GM12878 (cell line): ENCODE data around the gene GMDS.

Experiments
- CBX5 ChIP-seq: sonication (generic); IDR thresholded peaks from 2 replicates; pipeline ENCODE4 v1.6.1; 2016; ENCODE audit warnings: low read depth, moderate library complexity, mild to moderate bottlenecking, inconsistent platforms
- NFIC ChIP-seq: IDR thresholded peaks from 2 replicates; pipeline ENCODE4 v1.6.1; 2012; ENCODE audit warnings: low read depth, mild to moderate bottlenecking, inconsistent platforms, low read length, moderate library complexity
- SPI1 ChIP-seq: IDR thresholded peaks from 2 replicates; pipeline ENCODE4 v1.6.1; 2011; ENCODE audit warnings: low read depth, mild to moderate bottlenecking, low read length, moderate library complexity, borderline replicate concordance; ENCODE audit not compliant: insufficient read depth
- TF ChIP-seq, protein P1 (sequence below), 3 experiments: IDR thresholded peaks in 2 of 3; conservative IDR thresholded peaks in 1 of 3; 2 replicates each; pipeline ENCODE4 v1.5.1; 2011; ENCODE audit warnings: low read depth in 3 of 3, low read length in 3 of 3, mild to moderate bottlenecking in 3 of 3, control low read depth in 2 of 3, moderate library complexity in 2 of 3, inconsistent platforms in 1 of 3, mixed read lengths in 1 of 3; ENCODE audit not compliant: control insufficient read depth in 2 of 3, insufficient read depth in 1 of 3; ENCODE audit errors: extremely low read depth in 1 of 3
- TF ChIP-seq, protein P2 (sequence below): IDR thresholded peaks from 2 replicates; pipeline ENCODE4 v1.6.1; 2011; ENCODE audit warnings: borderline replicate concordance, low read depth, mild to moderate bottlenecking, moderate library complexity, mixed read lengths, low read length; ENCODE audit not compliant: insufficient read depth; ENCODE audit errors: extremely low read length

DNA sequence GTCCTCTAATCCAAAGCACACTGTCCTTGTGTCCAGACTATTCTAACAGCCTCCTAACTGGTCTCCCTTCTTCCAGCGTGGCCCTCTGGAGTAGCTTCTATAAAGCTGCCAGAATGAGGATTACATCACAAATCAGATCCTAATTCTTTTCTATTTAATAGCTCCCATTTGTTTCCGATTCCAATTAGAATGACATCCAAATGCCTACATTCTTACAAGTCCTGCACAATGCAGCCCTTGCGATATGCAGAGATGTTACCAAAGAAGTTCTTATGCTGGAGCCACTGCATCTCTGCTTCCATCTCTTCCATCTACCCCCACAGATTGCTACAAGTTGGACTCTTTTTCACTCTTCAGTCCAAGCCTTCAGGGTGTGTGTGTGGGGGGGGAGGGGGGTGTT lies 40.0 kb downstream of the GMDS start:
- TF ChIP-seq CBX5 (no peak), NFIC (no peak), SPI1 (no peak)
- TF ChIP-seq, protein P1, sequence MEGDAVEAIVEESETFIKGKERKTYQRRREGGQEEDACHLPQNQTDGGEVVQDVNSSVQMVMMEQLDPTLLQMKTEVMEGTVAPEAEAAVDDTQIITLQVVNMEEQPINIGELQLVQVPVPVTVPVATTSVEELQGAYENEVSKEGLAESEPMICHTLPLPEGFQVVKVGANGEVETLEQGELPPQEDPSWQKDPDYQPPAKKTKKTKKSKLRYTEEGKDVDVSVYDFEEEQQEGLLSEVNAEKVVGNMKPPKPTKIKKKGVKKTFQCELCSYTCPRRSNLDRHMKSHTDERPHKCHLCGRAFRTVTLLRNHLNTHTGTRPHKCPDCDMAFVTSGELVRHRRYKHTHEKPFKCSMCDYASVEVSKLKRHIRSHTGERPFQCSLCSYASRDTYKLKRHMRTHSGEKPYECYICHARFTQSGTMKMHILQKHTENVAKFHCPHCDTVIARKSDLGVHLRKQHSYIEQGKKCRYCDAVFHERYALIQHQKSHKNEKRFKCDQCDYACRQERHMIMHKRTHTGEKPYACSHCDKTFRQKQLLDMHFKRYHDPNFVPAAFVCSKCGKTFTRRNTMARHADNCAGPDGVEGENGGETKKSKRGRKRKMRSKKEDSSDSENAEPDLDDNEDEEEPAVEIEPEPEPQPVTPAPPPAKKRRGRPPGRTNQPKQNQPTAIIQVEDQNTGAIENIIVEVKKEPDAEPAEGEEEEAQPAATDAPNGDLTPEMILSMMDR (IDR thresholded peaks at IDR 0.05 in 2 of 3, conservative IDR thresholded peaks at IDR 0.05 in 1 of 3; ENCODE audit: control insufficient read depth in 2 of 3, extremely low read depth in 1 of 3, insufficient read depth in 1 of 3, low read depth in 3 of 3, low read length in 3 of 3), result no peak
- TF ChIP-seq, protein P2, sequence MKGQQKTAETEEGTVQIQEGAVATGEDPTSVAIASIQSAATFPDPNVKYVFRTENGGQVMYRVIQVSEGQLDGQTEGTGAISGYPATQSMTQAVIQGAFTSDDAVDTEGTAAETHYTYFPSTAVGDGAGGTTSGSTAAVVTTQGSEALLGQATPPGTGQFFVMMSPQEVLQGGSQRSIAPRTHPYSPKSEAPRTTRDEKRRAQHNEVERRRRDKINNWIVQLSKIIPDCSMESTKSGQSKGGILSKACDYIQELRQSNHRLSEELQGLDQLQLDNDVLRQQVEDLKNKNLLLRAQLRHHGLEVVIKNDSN, result no peak
